ENCODE data around the gene EMSY.

The EMSY gene

DNA sequence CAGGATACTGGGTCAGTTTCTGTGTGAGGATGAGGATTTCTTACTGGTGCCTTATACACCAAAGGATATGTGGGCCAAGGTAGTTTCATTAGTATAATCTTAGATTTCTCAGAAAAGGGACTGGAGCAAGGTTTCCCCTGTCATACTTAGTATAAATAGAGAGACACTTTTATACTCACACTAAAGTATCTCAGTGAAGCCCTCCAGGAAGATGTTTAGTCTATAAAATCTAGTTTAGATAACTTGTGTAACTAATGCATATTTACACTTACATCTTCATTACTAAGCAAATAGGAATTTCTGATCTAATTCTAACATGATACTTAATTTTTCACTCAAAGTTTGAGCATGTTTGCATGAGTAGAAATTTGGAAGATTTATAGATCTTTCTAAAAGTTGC is 11.1 kb downstream of the EMSY start:
- FAIRE-seq = no peak

DNA sequence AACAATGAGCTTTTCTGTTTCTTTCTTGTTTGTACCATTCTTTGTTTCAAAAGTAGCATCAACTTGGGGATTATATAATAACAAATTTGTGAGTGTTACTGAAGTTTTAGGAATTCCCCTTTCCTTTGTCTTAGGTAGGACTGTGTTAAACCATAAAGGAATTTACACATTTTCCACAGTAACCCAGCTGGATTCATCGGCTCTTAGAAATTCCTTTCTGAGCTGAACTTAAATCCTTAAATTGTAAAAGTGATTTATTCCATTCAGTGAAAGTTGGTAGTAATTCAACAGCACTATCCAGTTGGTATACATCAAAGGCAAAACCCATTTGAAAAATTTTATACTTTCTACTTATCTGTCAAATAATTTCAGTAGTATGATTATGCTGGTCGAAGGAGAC is 11.8 kb downstream of the EMSY start:
- no peak for FAIRE-seq

DNA sequence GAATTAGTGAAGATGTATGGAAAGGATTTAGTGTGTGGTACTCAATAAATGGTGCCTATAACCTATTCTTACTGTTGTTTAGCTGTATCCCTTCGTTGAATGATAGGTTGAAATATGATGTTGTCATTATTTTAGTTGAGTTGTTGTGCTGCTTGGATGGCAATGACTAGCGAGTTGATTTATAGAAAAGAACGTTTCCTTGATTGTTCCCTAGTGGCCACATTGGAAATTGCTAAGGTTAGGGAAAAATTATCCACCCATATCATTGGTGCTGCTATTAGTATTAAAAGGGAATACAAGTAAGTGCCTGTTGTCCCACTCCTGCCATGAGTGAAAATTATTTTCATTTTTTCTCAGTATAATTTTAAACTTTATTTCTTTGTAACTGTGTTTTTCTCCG is 14.5 kb downstream of the EMSY start:
- FAIRE-seq = no peak

DNA sequence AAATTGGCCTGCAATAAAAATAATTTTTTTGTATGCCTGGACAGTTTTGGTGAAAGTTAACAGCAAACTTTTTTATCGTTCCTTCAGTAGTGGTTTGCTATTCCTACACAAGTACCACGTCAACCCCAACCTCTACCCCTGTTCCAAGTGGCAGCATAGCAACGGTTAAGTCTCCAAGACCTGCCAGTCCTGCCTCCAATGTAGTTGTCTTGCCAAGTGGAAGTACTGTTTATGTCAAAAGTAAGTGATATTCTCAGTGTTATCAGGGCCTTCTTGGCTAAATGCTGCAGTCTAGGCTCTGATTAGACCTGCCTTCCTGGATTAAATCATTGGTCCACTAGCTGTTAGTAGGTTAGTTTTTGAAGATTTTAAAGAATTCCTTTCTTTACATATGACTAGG is 15.0 kb downstream of the EMSY start:
- FAIRE-seq = no peak

DNA sequence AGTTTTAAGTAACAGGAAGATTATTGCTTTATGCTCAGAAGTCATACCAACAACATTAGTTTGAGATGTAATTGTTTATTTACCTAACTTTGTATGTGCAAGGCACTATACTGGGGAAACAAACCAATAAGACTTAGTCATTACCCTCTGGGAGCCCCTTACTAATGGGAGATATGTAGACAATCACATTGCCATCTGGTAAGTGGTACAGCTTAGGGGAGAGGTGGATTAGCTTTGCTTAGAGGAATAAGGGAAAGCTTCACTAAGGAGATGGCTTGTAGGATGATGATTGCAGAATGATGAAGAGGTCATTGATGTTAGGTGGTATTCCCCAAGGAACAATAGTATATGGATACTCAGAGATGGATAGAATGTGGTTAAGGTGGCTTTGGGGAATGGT is 17.5 kb downstream of the EMSY start:
- no peak for FAIRE-seq

DNA sequence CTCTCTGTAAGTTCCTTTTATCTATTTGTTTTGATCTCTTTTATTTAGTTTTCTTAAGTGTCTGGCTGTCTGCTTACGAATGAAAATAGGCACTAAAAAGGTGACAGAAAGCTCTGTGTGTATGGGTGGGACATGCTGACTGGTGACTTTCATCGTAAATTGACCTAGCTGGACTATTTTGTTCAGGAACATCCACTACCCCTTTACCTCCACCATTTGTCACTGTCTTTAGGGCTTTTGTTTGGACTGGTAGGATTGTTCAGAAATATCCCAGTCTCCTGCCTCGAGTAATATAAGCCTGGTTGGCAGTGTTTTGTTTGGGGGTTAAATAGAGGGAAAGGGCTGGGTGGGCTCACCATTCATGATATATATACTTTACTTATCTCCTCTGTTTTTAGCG is 20.9 kb downstream of the EMSY start:
- no peak for FAIRE-seq

DNA sequence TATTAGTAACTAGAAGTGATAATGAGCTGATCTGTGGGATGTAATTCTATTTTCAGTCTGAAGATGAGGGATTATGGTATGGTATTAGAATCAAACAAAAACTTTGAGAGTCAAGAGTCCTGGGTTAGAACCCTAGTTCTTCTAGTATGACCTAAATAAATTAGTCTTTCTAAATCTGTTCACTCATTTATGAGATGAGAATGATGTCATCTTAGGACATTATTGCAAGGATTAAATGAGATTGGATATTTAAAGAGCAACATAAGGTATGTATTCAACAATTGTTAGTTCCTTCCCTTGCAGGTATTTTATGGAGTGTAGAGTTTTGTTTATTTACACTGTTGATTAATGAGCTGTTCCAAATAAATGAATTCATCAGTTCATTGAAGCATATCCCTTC is 21.8 kb downstream of the EMSY start:
- FAIRE-seq = no peak

DNA sequence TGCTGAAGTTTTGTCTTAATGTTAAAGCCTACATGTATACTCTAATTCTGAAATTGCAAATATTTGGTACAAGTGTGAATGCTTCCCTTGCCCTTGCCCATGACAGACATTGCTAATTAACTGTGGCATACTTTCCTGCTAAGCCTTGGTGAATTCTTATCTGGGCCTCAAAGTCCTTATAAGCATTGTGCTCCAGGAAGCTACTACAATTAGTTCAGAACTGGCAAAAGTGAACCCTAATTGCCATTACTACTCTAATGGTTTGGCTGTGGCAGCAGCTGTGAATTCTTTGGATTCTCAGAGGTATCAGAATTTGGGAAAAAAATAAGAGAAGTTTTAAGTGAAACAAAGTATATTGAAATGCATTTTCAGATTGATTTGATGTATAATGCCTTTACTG is 24.3 kb downstream of the EMSY start:
- FAIRE-seq = no peak

DNA sequence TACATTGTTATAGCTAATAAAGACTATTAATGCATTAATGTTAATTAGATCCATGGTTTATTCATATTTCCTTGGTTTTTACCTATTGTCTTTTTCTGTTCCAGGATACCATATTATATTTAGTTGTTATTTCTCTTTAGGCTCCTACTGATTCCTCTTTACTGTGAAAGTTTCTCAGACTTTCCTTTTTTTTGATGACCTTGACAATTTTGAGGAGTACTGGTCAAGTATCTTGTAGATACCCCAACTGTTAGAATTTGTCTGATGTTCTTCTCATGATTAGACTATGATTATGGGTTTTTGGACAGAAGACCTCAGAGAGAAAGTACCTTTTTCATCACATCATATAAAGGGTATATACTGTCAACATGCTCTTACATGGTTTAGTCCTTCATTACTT is 26.6 kb downstream of the EMSY start:
- FAIRE-seq = no peak

DNA sequence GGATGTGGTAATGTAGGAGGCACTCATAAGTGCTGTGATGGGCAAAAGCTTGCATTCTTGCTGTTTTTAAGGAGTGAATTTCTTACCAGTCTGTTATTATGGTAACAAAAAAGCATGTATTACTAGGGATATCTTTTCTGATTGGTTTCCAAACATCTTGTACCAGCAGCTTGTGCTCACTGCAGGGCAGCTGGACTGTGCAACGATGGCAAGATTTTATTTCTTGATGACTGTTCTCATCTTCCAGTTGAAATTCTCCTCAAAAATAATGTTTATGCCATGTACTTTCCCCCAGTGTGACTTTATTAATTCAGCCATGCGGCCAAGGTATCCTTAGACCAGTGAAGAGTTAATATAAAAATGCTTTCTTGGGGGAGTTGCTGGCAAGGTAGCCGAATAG is 35.4 kb downstream of the EMSY start:
- no peak for FAIRE-seq

DNA sequence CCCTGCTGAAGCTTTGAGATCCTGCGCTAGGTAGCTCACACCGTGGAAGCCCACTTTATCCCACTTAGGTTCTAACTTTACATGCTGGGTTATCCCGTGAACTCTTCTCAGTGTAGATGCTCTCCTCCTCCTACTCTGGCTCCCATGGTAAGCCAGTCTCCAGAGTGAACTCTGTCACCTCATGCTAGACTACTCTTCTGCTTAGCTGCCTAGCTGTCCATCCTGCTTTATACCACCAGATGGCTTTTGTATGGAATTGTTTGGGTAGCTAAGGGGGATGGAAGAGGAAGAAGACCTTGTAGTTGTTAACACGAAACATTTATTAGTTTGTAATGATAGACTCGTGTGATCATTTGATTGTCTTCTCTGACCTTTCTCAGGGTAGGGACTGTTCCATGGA is 46.8 kb downstream of the EMSY start:
- FAIRE-seq = no peak

DNA sequence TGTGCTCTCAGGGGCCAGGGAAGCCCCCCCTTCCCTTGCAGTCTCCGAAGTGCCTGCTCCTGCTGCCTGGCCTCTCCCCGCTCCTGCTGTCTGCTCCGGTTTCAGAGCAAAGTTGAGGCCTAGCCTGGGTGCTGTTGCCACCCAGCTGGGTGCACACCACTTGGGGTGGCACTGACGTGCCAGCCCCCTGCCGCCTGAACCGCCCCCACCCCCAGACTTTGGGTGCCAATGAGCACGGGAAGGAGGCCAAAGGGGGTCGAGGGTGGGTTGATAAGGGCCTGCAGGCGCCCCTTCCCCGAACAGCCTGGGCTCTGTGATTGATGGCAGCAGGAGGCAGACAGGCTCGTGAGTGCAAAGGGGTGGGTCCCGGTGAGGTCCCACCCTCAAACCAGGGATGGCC is 48.2 kb downstream of the EMSY start:
- no peak for FAIRE-seq

DNA sequence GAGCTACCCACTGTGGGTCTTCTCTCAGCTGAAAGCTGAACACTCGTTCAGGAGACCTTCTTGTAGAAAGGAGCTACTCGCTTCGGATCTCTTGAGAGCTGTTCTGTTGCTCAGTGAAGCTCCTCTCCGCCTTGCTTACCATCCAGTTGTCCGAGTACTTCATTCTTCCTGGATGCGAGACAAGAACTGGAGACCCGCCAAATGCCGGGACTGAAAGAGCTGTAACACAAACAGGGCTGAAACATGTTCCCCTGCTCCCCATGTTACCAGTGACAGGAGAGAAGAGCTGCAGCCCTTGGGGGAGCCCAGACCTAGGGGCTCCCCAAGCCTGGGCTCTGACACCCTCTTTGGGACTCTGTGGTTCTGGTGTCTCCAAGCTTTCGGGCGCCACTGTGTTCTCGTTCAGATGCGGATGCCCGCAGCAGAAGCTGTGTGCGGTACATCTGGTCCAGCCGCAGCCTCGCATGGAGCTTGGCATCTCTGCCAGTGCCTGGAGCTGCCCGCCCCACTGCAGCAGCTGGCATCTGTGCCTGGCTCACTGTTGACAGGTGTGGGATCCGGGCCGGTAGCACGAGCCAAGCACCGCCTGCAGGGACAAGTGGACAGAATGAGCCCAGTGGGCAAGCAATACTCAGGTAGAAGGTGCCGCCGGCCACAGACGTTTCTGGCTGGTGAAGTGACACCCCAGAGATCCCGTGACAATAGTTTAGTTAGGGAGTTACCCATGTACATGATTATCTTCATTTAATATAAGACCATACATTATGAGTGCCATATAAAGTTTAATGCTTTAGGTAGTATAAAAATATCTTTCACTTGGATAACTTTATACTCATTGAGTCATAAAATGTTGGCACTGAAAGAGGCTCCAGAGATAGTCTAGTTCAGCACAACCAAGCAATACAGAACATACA is 49.1 kb downstream of the EMSY start:
- FAIRE-seq = no peak

DNA sequence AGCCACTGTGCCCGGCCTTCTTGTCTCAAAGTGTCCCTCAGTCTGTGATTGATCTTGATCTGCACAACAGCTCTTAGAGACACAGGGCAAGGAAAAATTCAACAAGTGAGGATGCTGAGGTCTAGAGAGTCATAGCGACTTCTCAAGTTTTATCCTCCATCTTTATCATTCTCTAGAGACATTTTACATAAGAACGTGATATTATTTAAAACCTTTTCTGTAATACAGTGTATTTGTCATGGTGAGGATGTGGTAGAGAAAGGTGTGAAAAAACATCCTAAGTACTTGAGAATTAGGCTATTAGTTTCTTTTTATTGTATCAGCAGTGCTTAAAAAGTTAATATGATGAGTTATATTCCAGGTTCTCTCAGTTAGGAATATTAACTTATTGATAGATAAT is 50.2 kb downstream of the EMSY start:
- FAIRE-seq = no peak

DNA sequence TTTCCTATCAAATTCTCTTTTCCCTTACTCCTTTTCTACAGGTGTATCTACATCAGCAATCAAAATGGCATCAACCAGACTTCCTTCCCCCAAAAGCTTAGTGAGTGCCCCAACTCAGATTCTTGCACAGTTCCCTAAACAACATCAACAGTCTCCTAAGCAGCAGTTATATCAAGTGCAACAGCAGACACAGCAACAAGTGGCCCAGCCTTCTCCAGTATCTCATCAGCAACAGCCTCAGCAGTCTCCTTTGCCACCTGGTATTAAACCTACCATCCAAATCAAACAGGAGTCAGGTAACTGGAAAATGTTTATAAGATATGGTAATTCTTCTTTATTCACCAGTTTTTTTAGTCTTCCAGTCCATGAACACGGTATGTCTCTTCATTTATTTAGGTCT is 51.4 kb downstream of the EMSY start:
- FAIRE-seq = no peak

DNA sequence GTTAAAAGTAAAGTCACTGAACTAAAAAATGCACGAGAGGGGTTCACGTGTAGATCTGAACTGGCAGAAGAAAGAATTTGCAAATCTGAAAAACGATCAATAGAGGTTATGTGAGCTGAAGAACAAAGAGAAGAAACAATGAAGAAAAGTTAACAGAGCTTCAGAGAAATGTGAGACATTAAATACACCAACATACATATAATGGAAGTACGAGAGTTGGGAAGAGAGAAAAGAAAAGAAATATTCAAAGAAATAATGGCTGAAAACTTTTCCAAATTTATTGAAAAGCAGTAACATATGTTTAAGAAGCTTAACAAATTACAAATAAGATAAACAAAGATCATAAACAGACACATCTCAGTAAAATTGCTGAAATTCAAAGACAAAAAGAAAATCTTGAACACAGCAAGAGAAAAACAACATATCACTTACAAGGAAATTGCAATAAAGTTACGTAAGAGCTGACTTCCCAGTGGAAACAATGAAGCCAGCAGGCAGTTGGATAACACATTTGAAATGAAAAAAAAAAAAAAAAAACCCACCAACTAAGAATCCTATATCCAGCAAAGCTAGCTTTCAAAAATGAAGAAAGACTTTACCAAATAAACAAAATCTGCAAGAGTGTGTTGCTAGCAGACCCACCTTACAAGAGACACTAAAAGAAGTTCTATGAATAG is 56.8 kb downstream of the EMSY start:
- FAIRE-seq = no peak

DNA sequence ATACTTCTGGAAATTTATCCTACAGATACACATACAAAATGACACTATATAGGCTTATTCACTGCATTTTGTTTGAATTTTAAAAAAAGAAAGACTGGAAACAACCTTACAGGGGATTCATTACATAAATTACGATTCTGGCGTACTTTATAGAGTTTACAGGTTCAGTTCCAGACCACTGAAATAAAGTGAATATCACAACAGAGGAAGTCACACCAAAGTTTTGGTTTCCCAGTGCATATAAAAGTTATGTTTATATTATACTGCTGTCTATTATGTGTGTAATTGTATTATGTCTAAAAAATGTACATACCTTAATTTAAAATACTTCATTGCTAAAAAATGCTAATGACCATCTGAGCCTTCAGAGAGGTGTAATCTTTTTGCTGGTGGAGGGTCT is 62.0 kb downstream of the EMSY start:
- FAIRE-seq = no peak

DNA sequence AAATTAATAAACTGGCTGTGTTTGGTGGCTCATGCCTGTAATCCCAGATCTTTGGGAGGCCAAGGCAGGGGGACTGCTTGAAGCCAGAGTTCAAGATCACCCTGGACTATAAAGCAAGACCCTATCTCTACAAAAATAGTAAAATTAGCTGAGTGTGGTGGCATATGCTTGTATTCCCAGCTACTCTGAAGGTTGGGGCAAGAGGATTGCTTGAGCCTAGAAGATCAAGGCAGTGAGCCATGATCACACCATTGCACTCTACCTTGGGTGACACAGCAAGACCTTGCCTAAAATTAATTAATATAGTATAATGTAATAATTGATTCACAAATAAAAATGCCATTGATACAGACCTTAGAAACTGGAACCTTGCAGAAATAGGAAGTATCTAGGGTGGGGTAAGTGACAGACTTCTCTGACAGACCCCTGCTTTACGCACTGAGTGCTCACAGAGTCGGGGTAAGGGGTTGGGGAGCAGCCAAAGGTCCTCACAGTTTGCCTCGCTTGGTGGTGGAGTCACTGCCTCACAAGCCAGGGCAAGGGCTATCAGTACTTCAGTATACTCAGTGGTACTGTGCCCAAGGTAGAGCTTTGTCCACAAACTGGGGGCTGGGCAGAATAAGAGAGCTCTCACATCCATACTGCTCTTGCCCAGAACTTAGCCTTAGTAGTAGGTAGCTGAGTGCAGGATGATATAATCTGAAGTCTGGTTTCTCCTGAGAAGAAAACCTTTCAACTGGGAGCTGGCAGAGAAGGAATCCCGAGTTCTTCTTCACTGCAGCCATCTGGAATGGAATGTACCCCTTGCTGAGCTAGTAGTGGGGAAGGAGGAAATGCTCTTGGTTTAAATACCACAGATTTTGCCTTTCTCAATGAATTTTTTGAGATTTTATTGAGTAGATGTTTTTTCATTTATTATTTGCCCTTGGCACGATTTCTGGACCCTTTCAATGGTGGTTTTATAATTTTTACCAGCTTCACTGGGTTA is 65.5 kb downstream of the EMSY start:
- no peak for FAIRE-seq

DNA sequence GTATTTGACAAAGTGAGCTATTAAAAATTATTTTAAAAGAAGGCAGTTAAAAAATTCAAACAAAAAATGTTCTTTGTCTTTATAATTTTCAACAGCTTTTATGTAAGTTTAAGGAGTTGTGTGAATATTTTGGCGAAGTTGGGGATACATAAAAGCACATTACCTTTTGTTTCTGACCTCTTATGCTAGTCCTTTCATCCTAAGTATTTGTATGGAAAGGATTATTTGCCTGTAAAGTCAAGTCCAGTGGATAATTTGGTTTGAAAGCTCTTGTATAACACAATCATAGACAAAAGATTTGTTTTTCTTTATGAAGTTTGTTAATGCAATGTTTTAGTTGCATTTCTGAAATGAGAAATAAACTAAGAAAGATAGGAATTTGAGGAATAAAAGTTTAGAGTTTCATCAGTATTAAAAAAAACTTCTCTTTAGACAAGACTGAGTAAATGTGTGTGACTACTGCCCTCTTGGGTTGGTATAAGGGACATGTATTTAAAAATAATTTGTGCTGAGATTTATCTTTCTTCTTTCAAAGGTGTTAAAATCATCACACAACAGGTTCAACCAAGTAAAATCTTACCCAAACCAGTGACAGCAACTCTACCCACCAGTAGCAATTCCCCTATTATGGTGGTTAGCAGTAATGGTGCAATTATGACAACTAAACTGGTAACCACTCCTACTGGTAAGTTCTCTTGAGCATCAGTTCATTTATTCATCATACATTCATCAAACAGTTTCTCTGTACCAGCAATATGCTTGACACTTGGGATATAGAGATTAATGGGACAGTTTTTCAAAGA is 68.2 kb downstream of the EMSY start:
- FAIRE-seq = peak; percentile 70

DNA sequence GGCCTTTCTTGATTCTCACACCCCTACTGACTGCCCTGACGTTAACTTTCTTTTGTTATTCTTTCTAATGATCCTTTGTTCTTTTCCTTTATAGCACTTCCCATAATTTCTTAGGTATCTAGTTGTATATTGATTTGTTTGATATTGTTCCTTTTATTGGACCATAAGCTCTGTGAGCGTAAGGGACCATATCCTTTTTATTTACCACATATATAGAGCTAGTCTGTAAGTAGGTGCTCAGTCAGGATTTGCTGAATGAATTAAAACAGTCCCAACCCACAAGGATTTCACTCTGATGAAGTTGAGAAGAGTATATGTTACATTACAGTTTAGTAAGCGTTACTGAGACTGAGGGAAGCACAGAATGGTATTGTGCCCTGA is 68.8 kb downstream of the EMSY start:
- FAIRE-seq = no peak

DNA sequence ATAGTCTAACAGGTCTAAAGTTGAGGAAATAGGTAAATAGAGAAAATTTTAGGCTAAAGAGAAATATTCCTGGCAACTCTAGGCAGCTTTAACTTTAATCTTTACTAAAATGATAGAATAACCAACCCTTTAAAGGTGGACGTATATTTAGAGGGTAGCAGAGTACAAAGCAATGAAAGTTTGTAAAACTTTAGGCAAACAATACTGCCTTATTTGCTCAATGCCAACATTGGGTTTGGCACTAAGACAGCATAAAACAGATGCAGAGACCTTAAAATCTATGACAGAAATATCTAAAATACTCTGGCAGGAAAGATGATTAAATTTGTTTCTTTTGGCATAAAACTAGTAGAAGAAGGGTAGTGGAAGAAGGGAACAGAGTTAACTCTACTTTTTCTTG is 70.7 kb downstream of the EMSY start:
- FAIRE-seq = no peak

DNA sequence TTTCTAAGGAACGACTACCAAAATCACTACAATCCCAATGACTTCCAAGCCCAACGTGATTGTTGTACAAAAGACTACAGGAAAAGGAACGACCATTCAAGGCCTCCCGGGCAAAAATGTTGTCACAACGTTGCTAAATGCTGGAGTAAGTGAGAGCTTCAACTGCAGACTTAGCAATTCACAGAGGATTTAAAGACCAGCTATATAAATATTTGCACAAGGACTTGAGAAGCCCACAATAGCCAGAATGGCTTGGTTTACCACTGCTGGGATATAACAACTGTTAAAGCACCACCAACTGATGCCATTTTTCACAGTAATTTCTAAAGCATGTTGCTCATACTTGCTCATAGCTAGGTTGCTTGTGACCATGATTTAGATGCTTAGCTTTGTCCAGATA is 78.3 kb downstream of the EMSY start:
- FAIRE-seq = no peak
